Stimulated activated CD4-positive, alpha-beta T cell treated with anti-CD3 and anti-CD28 coated beads, TNF-alpha, amount 100 ng/mL, for 24 hours (primary cell): ENCODE measurements around the gene NBPF12.
A peak's percentile ranks its signal among the peaks of the same experiment; 100 is the strongest.
"Not testable (repeated sequence)": the region's sequence is repeated elsewhere in the genome, so short reads cannot be mapped to it uniquely, and the experiment has no call there.

ENCODE experiments used
- DNase-seq, 3 experiments: peaks; one replicate each; pipeline ENCODE4 v3.0.0-alpha.2; 2020; ENCODE audit warnings: low read depth in 3 of 3

NBPF12 gene

GRCh38 chr1:146938242-146938902 is at the start of gene NBPF12:
Gene NBPF12, plus strand, starts transcription at chr1:146938324. Its CDS starts 21,820 bp downstream, at chr1:146960144.
- DNase-seq: peak; percentile 70 to 83 (median 70)

- not testable (repeated sequence) for DNase-seq
Measured at GRCh38 chr1:146891355-146891754, 46.8 kb upstream of the NBPF12 start.

- DNase-seq: not testable (repeated sequence)
Measured at GRCh38 chr1:146892331-146892730, 45.8 kb upstream of the NBPF12 start.

GRCh38 chr1:146907565-146908261 is 30.4 kb upstream of the NBPF12 start:
- DNase-seq: not testable (repeated sequence)

- not testable (repeated sequence) for DNase-seq
Measured at GRCh38 chr1:146912975-146913374, 25.1 kb upstream of the NBPF12 start.

GRCh38 chr1:146920811-146921210 is 17.3 kb upstream of the NBPF12 start:
- not testable (repeated sequence) for DNase-seq

- not testable (repeated sequence) for DNase-seq
Measured at GRCh38 chr1:146922614-146923013, 15.5 kb upstream of the NBPF12 start.

- not testable (repeated sequence) for DNase-seq
Measured at GRCh38 chr1:146924106-146924505, 14.0 kb upstream of the NBPF12 start.

- DNase-seq: not testable (repeated sequence)
Measured at GRCh38 chr1:146926413-146926812, 11.7 kb upstream of the NBPF12 start.

- DNase-seq: not testable (repeated sequence)
Measured at GRCh38 chr1:146930225-146930624, 7.9 kb upstream of the NBPF12 start.

GRCh38 chr1:146934390-146935223 is 3.5 kb upstream of the NBPF12 start:
- DNase-seq: not testable (repeated sequence)

GRCh38 chr1:146937462-146937861 is 662 bp upstream of the NBPF12 start:
- DNase-seq: not testable (repeated sequence)

- peak in 1 of 3 experiments; percentile 34 for DNase-seq
Measured at GRCh38 chr1:146938927-146939786, 1.0 kb downstream of the NBPF12 start.

GRCh38 chr1:146940293-146940692 is 2.2 kb downstream of the NBPF12 start:
- DNase-seq: not testable (repeated sequence)

GRCh38 chr1:146943342-146943886 is 5.3 kb downstream of the NBPF12 start:
- not testable (repeated sequence) for DNase-seq

- not testable (repeated sequence) for DNase-seq
Measured at GRCh38 chr1:146948127-146948526, 10.0 kb downstream of the NBPF12 start.

GRCh38 chr1:146964340-146964739 is 26.2 kb downstream of the NBPF12 start:
- DNase-seq: not testable (repeated sequence)

GRCh38 chr1:146966351-146966750 is 28.2 kb downstream of the NBPF12 start:
- DNase-seq: not testable (repeated sequence)

GRCh38 chr1:146970656-146971055 is 32.5 kb downstream of the NBPF12 start:
- DNase-seq: not testable (repeated sequence)

- DNase-seq: not testable (repeated sequence)
Measured at GRCh38 chr1:146972681-146973080, 34.6 kb downstream of the NBPF12 start.

- DNase-seq: not testable (repeated sequence)
Measured at GRCh38 chr1:146985855-146986254, 47.7 kb downstream of the NBPF12 start.
